Activated T-cell treated with anti-CD3 and anti-CD28 coated beads for 4 hours (primary cell): ENCODE measurements around the gene LAMA2.

Experiments used
- DNase-seq: peaks from one replicate; pipeline ENCODE4 v3.0.0-alpha.2; 2020

LAMA2 gene

DNA sequence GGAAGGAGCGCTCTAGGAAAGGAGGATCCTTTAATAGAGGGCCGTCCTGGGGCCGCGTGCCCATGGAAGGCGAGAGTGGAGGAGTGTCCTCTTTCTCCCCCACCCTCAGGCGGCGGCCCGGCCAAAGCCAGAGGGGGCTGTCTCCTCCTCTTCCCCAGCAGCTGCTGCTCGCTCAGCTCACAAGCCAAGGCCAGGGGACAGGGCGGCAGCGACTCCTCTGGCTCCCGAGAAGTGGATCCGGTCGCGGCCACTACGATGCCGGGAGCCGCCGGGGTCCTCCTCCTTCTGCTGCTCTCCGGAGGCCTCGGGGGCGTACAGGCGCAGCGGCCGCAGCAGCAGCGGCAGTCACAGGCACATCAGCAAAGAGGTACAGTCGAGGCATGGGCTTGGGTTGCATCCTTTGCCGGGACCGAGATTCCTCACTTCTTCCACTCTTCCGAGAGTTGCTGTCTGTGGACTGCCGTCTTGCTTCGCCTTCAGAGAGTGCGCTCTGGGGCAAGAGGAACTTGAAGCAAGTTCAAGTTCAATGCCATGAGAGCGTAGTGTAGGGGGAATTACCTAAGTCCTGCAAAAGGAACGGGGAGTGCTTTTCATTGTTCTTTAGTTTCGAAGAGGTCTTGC is at the start of gene LAMA2:
TSS of gene LAMA2 (plus strand) at position 148 of the 621 bp plus-strand sequence. CDS start at position 256, 108 bp downstream.
- DNase-seq, result no peak

- DNase-seq, result no peak
Measured at GRCh38 chr6:128836761-128837160, 46.2 kb upstream of the LAMA2 start.

GRCh38 chr6:128841518-128841917 is 41.4 kb upstream of the LAMA2 start:
- DNase-seq, result no peak

DNA sequence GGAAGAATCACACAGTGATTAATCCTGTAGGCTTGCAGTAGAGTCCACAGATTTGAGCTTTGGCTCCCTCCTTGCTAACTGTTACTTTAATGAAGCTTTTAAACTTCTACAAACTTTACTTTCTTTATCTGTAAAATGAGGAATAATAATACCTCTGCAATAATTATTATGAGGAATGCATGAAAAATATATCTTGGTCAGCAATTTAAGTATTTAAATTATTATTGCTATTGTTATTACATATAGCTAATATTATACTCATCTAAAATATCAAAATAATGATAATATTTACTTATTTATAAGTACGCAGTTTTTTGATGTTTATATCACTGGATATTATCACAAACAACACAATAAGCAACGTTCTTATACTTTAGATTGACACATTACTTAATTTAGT is 38.3 kb upstream of the LAMA2 start:
- no peak for DNase-seq

- DNase-seq, result no peak
Measured at GRCh38 chr6:128847431-128848210, 35.3 kb upstream of the LAMA2 start.

- no peak for DNase-seq
Measured at GRCh38 chr6:128848212-128848935, 34.6 kb upstream of the LAMA2 start.

DNA sequence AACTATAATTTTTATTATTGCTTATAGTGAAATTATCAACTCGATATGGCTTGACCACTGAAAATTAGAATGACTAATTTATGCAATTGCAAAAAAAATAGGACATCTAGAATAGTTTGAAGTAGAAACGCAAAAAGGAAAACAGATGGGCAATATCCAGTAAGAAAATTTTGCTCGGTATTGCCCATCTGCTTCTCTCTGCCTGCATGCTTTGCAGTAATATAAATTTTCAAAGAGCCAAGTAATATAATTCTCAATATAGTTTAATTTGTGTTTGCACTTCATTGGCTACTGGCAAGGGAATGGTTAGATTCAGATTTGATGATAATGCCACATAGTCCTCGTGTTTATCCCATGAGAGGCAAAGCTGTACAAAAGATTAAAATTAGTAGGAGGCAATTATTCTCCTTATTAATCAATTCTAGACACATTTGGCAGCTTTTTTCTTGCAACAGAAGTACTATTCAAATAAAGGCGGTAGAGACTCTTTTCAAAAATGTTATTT is 27.3 kb upstream of the LAMA2 start:
- DNase-seq, result no peak

DNA sequence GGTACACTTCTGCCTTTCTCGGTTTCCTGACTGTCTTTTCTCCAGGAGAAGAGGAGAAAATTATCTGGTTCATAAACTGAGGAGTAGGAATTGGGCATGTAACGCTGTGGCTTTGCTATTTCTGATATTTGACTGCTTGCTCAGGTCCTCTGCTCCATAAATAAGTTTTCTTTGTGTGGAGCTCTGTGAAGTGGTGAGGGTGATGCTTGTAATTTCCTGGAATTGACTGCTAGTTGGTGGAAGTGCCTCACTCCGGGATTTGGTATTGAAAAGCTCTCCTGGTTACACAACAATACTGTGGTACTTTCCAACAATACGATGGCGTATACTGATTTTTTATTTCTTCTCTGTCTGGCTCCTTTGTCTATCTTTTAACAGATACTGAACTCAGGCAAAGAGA is 25.1 kb upstream of the LAMA2 start:
- DNase-seq, result no peak

DNA sequence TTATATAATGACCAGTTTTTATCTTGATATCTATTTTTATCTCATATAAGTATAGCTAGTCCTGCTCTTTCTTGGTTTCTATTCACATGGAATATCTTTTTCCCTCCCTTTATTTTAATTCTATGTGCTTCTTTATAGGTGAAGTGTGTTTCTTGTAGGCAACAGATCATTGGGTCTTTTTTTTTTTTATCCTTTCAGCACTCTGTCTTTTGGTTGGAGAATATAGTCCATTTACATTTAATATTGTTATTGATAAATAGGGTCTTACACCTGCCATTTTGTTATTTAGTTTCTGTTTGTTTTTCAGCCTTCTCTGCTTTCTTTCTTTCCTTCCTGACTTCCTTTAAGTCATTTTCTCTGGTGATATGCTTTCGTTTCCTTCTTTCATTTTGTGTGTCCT is 22.2 kb upstream of the LAMA2 start:
- no peak for DNase-seq

DNA sequence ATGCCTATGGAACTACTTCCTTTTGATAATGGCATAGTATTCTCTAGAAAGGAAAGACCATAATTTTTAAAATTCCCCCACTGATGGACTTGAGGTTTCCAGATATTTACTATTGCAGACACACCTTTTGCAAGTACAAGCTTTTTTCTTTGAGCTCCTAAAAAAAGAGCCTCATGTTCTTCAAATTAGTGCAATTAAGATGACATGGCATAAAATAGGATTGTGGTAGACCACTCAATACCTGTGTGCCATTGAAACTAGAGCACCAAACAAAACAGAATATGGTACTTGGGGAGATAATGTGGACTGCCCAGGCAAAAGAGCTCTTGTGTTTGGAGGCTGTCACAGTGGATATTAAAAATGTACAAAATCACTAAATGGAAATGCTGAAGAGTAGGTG is 19.0 kb upstream of the LAMA2 start:
- no peak for DNase-seq

GRCh38 chr6:128870746-128871145 is 12.2 kb upstream of the LAMA2 start:
- no peak for DNase-seq

GRCh38 chr6:128874863-128875262 is 8.1 kb upstream of the LAMA2 start:
- DNase-seq, result no peak

- no peak for DNase-seq
Measured at GRCh38 chr6:128882560-128882959, 378 bp upstream of the LAMA2 start.

- no peak for DNase-seq
Measured at GRCh38 chr6:128883906-128884305, 968 bp downstream of the LAMA2 start.

DNA sequence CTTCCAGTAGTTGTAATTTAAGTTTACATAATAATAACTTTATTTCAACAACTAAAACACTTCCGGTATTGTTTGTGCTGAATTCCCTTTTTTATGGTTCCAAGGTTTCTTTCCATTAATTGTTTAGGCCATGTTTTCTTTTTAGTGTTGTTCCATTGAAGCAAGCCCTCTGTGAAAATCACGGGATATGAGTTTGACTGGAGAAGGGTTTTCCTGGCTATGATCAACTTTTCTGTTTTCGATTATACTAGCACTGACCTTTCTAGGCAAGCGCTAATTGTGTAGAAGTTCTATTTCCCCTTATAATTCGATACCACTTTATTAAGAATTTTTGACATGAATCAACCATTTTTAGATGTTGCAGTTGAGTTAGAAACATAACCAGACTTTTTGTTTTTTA is 2.4 kb downstream of the LAMA2 start:
- no peak for DNase-seq

DNA sequence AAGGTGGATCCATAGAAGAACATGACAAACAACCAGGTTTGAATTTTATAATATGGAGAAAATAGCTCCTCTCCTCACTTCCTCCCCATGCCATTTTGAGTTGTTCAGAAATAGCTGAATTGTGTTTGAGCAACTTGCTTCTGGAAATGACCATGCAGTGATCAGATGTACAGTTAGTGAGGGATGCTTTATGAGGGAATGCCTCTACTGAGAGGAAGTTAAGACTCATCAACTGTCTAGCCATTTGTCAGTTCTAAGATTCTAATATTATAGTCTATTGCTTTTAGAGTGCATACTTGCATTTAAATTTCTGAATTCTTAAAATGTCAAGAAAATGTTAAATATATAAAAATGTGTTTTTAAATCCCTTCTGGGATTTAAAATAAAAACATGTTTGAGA is 3.8 kb downstream of the LAMA2 start:
- DNase-seq, result no peak

DNA sequence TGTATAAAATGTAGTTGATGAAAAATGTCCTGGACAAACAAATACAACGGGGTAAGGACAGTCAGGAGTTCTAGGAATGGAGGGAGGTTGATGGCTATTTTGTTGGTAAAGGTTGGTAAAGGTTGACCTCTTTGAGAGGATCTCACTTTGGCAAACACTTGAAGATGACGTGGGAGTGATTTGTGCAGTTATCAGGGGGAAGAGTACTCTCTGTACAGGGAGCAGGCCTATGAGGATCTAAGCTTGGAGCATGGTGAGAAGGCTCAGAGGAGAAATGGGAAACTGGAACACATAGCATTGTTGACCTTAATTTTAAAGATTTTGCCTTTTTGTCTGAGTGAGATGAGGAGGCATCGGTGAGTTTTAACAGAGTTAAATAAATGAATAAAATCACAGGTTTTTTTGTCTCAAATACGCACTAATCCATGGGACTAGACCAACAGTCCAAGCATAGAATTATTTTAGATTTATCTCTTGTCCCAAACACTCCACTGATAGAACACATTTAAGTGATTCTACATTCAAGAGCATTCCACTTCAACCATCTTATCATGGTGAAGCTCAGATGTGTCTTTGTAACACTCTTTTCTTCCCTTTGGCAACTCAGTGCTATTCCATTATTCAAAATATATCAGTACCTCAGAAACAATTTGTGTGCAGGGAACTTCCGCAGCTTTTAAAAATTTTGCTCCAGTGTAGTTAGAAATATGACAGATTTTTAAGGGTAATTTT is 5.7 kb downstream of the LAMA2 start:
- no peak for DNase-seq

- no peak for DNase-seq
Measured at GRCh38 chr6:128889870-128890269, 6.9 kb downstream of the LAMA2 start.

DNA sequence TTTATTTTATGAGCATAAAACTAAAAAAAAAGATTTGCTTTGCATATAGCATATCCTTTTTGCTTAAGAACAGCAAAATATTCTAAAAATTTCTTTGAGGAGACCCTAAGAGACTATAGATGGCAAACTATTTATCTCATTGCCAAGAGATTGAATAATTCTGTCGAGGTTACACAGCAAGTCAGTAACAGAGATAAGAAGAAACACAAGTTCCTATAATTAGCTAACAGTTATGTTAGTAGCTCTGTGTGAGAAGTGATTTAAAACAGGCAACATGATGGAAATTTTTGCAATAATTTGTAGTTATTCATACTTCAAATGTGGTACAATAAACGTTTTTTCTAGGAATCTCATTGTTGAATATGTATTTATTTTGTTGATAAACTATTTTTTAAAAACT is 9.1 kb downstream of the LAMA2 start:
- no peak for DNase-seq

DNA sequence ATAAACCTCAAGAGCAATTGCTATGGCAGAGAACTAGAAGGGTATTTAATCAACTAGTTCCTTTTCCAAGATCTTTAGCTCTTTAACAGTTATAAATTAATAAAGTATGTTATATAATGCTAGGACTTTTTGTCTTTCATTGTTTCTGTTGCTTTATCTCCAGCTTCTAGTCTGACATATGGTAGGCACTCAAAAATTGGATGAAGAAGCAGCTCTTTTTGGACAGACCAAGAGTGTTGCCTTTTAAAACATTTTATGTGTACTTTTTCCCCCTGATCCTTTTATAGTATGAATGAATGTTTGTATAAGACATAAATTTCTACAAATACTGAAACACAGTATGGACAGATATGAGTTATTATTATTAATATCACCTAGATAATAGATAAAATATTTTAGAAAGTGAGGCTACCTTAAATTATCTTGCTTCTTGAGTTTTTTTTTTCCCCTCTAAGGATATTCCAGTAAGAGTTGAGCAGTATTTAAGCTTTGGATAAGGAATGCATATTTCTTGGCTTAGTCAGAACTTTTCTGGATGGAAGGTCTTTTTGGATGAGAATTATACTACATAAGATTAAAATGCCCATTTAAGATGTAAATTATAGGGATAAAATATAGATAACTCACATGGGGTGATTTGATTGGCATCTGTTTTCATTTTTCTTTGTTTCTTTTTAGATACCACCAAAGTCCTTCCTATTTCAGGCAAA is 16.6 kb downstream of the LAMA2 start:
- DNase-seq, result no peak

GRCh38 chr6:128903715-128904114 is 20.8 kb downstream of the LAMA2 start:
- no peak for DNase-seq

GRCh38 chr6:128914051-128914450 is 31.1 kb downstream of the LAMA2 start:
- DNase-seq, result no peak
